ENCODE data around the gene DDHD1.

DNA sequence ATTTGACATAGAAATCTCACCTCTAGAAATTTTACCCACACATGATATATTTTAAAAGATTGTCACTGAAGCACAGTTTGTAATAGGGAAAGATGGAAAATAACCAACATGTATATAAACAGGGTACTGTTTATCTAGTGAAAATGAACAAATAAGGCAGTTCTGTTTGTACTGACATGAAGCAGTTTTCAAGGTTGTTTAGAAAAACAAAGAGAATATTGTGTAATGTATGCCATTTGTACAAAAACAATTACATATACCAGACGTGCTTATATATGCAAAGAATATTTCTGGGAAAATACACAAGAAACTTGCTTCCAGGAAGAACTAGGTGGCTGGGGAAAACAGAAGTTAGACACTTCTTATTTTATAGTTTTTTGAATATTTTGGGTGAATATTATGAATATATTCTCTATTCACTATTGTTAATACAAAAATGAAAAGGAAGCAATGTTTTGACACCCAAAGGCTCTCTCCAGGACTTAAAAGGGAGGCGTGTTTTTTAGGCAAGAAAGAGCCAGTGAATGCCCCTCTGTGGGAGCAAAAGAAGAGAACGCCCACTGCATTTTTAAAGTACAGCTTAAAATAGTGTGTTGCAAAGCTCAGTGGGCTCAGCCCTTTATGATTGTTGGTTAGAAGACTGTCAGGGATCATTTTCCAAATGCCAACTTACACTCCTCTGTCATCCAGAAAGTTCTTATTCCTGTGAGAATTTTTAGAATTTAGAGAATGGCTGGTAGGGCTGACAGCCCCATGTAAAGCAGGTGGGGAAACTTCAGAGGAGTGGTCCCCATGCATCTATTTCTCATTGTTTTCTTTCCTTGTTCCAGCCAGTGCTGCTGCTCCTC, 142.7 kb downstream of the DDHD1 start:
- TF ChIP-seq, protein P1, sequence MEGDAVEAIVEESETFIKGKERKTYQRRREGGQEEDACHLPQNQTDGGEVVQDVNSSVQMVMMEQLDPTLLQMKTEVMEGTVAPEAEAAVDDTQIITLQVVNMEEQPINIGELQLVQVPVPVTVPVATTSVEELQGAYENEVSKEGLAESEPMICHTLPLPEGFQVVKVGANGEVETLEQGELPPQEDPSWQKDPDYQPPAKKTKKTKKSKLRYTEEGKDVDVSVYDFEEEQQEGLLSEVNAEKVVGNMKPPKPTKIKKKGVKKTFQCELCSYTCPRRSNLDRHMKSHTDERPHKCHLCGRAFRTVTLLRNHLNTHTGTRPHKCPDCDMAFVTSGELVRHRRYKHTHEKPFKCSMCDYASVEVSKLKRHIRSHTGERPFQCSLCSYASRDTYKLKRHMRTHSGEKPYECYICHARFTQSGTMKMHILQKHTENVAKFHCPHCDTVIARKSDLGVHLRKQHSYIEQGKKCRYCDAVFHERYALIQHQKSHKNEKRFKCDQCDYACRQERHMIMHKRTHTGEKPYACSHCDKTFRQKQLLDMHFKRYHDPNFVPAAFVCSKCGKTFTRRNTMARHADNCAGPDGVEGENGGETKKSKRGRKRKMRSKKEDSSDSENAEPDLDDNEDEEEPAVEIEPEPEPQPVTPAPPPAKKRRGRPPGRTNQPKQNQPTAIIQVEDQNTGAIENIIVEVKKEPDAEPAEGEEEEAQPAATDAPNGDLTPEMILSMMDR (IDR thresholded peaks at IDR 0.05 in 8 of 11, conservative IDR thresholded peaks at IDR 0.05 in 3 of 11) = no peak
- no peak for TF ChIP-seq POLR2AphosphoS5 (IDR thresholded peaks at IDR 0.05)
